Stimulated activated naive CD4-positive, alpha-beta T cell treated with Interleukin-2 at 50 U/mL for 16 hours (primary cell): ENCODE results near the gene WDR7.
A peak's percentile ranks its signal among the peaks of the same experiment; 100 is the strongest.

Experiments used
- DNase-seq: peaks from one replicate; lab custom pipeline; 2025; lab: John Stamatoyannopoulos, UW

WDR7 gene

DNA sequence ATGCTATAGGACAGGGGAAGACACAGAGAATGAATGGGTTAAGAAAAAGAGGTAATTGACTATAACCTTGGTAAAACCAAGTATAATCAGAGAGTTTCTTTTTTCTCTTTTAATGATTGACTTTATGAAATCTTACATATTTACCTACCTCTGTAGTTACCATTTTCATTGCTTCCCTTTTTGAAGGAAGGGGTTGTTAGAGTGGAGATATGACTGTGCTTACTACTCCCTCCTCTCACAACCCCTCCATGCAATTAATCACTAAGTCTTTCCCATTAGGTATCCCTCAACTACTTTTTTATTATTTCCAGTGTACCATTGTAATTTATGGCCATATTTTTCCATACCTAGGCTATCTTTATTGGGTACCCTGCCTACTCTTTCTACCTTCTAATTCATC is 71.4 kb downstream of the WDR7 start:
- no peak for DNase-seq

GRCh38 chr18:56723068-56723467 is 71.9 kb downstream of the WDR7 start:
- DNase-seq: no peak

DNA sequence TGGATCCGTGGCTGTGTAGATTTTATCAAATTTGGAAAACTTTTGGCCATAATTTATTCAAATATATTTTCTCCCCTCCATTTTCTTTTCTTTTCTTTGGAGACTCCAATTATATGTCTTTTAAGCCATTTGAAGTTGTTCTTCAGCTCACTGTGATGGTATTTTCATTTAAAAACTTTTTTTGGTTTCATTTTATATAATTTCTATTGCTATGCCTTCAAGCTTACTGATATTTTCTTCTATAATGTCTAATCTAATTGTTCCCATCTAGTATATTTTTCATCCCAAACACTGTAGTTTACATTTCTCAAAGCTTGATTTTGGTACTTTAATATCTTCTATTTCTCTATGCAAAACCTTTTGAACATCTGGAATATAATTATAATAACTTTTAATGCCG is 72.5 kb downstream of the WDR7 start:
- no peak for DNase-seq

DNA sequence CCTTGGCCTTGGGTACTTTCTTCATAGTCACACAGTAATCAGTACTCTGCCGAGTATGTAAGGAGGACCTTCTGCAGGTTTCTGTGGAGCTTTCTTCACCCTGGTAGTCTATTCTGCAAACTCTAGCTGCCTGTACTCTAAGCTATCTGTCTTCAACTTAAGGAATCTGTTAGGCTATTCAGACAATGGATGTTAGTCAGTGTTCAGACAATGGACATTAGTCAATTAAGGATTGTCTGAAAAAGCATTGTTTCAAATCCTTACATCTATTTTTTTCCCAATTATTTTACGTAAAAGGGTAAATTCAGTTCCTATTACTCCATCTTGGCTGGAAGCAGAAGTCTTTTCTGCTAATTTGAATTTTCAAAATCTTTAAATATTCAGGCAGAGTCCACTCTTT is 75.7 kb downstream of the WDR7 start:
- no peak for DNase-seq

GRCh38 chr18:56727399-56727798 is 76.2 kb downstream of the WDR7 start:
- peak; percentile 18 for DNase-seq

DNA sequence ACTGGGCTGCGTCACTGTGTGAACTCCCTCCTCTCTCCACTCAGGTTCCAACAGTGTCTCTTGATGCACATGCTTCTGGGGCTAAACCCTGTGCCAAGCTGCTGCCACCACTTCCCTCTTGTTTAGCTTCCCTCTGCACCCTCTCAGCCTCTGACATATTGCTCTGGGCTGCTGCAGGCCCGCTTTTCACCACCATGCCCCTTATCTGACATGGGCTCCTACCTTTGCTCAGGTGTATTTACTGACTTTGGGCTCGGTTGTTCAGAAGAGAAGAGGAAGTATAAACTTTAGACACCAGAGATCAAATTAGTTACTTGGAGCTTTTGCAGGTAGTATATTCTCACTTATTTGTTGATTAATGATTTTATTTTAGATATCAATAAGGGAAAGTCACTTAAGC is 77.6 kb downstream of the WDR7 start:
- DNase-seq: no peak

DNA sequence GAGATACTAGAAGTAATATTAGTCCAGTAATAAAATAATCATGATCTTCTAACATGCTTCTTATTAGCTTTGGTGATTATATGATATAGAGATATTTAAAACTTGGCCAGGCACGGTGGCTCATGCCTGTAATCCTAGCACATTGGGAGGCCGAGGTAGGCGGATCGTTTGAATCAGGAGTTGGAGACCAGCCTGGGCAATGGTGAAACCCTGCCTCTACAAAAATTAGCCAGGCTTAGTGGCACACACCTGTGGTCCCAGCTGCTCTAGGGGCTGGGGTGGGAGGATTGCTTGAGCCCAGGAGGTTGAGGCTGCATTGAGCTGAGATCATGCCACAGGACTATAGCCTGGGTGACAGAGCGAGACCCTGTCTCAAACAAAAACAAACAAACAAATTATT is 87.0 kb downstream of the WDR7 start:
- no peak for DNase-seq

GRCh38 chr18:56739731-56740130 is 88.6 kb downstream of the WDR7 start:
- no peak for DNase-seq

GRCh38 chr18:56740645-56741044 is 89.5 kb downstream of the WDR7 start:
- no peak for DNase-seq

DNA sequence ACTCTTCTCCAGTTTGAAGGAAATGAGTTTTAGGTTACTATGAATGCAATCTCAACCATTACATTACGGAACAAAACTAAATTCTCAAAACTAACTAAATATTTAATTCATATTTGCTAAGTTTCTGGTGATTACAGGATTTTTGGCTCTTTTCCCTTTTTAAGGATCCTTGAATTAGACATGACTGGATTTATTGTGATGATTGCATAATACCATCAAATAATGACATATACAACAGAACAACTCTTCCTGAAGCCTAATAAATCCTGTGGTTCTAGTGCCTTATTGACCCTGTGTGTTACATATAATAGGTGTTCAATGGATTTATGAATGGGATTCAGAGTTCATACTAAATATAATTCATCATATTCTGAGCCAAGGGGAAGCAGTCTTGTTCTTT is 90.5 kb downstream of the WDR7 start:
- no peak for DNase-seq

DNA sequence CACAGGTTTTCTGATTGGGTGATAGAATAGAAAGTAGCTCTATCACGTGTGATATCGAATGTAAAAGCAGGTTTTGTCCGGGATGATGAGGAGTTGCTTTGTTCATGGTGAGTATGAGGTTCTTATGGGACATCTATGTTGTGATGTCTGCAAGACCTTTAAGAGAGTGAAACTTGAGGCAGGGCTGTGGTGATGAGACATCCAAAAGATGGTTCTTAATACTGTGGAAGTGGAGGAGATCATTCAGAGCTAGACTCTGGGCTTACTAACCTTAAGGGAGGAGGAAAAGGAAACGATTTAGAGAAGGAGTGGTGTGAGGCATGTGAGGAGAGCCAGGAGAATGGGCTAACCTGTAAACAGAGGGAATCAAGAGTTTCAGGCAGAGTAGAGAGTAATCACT is 92.0 kb downstream of the WDR7 start:
- no peak for DNase-seq

- DNase-seq: no peak
Measured at GRCh38 chr18:56747032-56747658, 96.0 kb downstream of the WDR7 start.

GRCh38 chr18:56747857-56748256 is 96.7 kb downstream of the WDR7 start:
- no peak for DNase-seq

DNA sequence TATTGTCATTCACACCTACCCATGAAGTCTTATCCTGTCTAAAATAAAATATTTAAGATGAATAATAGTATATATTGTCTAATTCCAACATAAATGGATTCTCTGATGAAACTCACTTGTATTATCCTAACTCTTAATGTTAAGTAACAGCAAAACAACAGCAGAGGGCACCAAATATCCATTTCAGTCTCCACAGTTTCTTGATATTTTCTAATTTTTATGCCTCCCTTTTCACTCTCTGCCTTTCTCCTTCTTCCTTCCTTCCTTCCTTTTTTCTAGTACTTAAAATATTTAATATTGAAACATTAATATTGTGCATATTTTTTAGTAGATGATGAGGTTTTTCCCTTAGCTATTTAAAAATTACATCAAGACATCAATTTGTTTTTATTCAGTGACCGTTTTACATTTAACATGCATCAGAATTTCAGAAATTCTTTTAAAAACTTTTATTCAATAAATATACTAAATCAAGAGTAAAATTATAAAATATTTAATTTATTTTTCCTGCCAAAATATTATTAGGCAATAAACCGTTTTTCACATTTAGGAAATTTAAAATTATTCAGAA is 97.6 kb downstream of the WDR7 start:
- no peak for DNase-seq

- no peak for DNase-seq
Measured at GRCh38 chr18:56756966-56757365, 105.8 kb downstream of the WDR7 start.

- no peak for DNase-seq
Measured at GRCh38 chr18:56770097-56770496, 118.9 kb downstream of the WDR7 start.

- no peak for DNase-seq
Measured at GRCh38 chr18:56770873-56771272, 119.7 kb downstream of the WDR7 start.

DNA sequence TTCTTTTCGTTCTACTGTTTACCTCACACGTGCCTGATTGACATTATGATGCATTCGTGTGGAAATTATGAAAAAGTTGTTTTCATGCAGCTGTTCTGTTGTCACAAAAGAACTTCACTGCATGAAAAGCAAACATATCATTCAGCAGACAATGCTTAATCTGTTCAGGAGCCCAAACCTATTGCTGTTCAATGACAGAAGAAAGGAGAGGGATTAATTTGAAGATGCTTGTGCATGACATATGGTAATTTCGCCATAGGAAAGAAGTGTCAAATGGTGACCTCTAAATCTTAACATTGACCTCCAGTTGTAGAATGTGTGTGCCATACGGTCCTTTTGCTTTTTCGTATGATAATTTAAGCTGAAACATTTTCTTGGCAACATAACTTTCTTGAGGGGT is 124.5 kb downstream of the WDR7 start:
- no peak for DNase-seq

GRCh38 chr18:56787390-56787789 is 136.2 kb downstream of the WDR7 start:
- DNase-seq: no peak

DNA sequence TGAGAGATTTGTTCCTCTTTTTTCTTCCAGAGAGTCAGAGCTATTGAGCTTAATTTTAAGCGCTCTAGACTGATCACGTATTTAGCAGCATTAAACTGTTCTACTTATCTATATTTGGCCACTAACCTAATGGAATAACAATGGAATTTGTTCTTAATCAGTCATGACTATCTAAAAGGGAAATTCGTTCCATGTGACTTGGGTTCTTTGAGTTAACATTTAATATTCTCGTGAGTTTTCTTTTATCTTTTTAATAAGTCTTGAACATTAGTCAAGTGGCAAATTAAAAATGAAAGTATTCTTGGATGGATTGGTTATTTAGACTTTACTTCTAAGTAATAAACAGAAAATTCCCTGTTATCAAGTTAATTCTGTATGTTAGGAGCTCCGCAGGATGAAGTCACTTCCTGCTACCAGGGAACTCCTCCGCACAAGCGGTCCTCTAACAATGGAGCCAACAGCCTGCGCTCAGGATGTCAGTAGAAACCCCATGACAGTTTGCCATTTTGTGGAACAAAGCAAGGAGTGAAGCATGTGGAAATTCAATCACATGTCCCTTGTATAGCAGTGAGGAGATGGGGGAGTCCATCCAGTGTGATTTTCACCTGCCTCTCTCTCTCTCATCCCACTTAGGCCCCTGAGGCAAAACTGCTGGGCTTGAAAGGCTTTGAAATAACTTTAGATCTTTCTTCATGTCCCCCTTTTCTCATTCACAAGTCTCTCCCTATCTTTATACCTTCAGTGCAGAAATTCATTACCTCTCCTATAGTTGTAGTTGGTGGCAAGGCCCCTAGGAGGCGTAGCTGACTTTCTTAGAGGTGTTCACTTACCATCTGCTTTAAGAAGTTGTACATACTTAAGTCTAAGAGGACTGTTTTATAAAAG is 138.1 kb downstream of the WDR7 start:
- peak; percentile 0 for DNase-seq

DNA sequence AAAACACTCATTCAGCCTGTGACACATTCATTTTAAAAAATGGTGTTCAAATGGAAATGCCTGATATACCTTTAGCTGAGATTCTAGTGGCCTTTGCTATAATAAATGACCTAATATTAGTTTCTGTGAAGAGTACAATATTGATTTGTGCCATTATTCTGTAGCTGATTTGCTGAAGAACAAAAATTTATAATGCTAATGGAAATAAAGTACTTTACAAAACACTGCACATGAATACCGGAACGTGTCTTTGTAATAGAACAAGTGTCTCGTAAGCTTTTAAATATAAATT is 138.7 kb downstream of the WDR7 start:
- DNase-seq: no peak

- DNase-seq: no peak
Measured at GRCh38 chr18:56795381-56795780, 144.2 kb downstream of the WDR7 start.

GRCh38 chr18:56799756-56800155 is 148.6 kb downstream of the WDR7 start:
- DNase-seq: no peak

DNA sequence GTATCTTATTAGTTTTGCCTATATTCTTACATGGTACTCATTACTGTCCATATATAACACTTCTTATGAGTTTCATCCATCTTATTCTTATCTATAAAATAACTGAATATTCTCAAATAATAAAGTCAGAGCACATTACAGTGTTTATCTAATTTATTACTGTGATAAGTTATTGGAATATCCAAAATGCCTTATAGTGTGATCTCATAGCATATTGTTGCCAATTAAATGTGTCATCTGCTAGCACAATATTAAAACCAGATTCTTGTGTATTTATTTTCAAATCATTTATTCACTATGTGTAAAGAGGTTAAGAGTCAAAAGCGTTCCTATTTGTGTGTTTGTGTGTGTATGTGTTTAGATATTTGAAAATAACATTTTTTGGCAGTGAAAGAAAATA is 151.9 kb downstream of the WDR7 start:
- no peak for DNase-seq
